ENCODE measurements around the gene E2F1.

E2F1 gene

GRCh38 chr20:33687993-33688937 lies 2.1 kb upstream of the E2F1 start:
- H3K4me3 ChIP-seq (ENCODE audit: low read depth, low read length): no peak overlapping the region

GRCh38 chr20:33687370-33687915 lies 1.3 kb upstream of the E2F1 start:
- no peak overlapping the region for H3K4me3 ChIP-seq (ENCODE audit: low read depth, low read length)

- H3K4me3 ChIP-seq (ENCODE audit: low read depth, low read length): no peak overlapping the region
Observed at GRCh38 chr20:33686984-33687366, 790 bp upstream of the E2F1 start.

- H3K4me3 ChIP-seq (ENCODE audit: low read depth, low read length): peak overlapping the region; percentile 72
Observed at GRCh38 chr20:33685328-33686099, 671 bp downstream of the E2F1 start.

GRCh38 chr20:33684533-33685327 lies 1.5 kb downstream of the E2F1 start:
- peak overlapping the region; percentile 72 for H3K4me3 ChIP-seq (ENCODE audit: low read depth, low read length)

GRCh38 chr20:33681728-33682353 lies 4.3 kb downstream of the E2F1 start:
- H3K4me3 ChIP-seq (ENCODE audit: low read depth, low read length): no peak overlapping the region

GRCh38 chr20:33681288-33681687 lies 4.9 kb downstream of the E2F1 start:
- no peak overlapping the region for H3K4me3 ChIP-seq (ENCODE audit: low read depth, low read length)

- no peak overlapping the region for H3K4me3 ChIP-seq (ENCODE audit: low read depth, low read length)
Observed at GRCh38 chr20:33680686-33681085, 5.5 kb downstream of the E2F1 start.

GRCh38 chr20:33679758-33680485 lies 6.3 kb downstream of the E2F1 start:
- H3K4me3 ChIP-seq (ENCODE audit: low read depth, low read length): no peak overlapping the region

- no peak overlapping the region for H3K4me3 ChIP-seq (ENCODE audit: low read depth, low read length)
Observed at GRCh38 chr20:33677991-33678702, 8.0 kb downstream of the E2F1 start.

- no peak overlapping the region for H3K4me3 ChIP-seq (ENCODE audit: low read depth, low read length)
Observed at GRCh38 chr20:33676652-33677645, 9.2 kb downstream of the E2F1 start.

- H3K4me3 ChIP-seq (ENCODE audit: low read depth, low read length): no peak overlapping the region
Observed at GRCh38 chr20:33676121-33676520, 10.1 kb downstream of the E2F1 start.

GRCh38 chr20:33675136-33675959 lies 10.8 kb downstream of the E2F1 start:
- no peak overlapping the region for H3K4me3 ChIP-seq (ENCODE audit: low read depth, low read length)

- peak within 1 kb of the TSS; percentile 62 for H3K4me3 ChIP-seq (ENCODE audit: low read depth, low read length)
Observed at GRCh38 chr20:33674294-33675135, 11.7 kb downstream of the E2F1 start, which contains the start of gene NECAB3. NECAB3 (minus strand) TSS chr20:33674428; CDS start chr20:33674352, 76 bp downstream.

- peak overlapping the region; percentile 62 for H3K4me3 ChIP-seq (ENCODE audit: low read depth, low read length)
Observed at GRCh38 chr20:33673410-33674293, 12.5 kb downstream of the E2F1 start.

All from iPS-11a (cell line).